AG08395 (cell line): Measurements from ENCODE around the gene NPC1L1.
A peak's percentile ranks its signal among the peaks of the same experiment; 100 is the strongest.
"Not testable (repeated sequence)": the region's sequence is repeated elsewhere in the genome, so short reads cannot be mapped to it uniquely, and the experiment has no call there.

Source experiments
- DNase-seq: peaks from one replicate; pipeline ENCODE4 v3.0.0; 2012; ENCODE audit warnings: mixed read lengths, low spot score

Gene NPC1L1

DNA sequence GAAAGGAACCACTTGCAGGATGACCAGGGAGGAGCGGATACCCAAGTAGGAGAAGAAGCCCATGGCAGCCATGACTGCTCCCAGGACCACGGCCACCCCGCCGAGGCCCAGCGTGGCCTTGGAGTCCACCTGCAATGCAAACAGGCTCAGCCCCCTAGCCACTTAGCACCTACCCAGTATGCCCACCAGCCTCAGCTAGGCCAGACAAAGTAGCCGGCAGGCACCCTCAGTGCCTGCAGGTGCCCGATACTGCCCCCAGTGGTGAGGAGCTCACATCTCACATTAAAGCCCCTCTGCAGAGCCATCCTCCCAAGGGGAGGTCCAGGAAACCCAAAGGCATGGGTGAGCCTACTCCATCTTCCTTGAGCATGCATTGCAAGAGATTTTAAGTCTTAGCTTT, 6.6 kb downstream of the NPC1L1 start:
- DNase-seq, result peak; percentile 63

DNA sequence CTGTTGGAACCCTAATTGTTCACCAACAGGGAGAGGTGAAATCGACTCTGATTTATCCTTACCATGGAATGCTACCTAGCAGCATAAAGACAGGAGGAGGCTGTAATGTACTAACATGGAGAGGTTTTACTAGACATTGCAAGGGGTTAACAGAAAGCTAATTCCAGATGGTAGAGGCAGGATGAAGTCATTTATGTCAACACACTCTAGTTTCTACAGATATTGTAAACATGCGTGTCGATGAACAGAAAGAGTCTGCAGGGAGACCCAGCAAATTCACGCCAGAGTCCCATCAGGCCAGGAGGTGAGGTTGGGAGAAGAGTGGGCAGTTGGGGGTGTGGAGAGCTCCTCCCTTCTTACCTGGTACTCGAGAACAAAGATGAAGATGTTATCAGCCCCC, 7.0 kb downstream of the NPC1L1 start:
- DNase-seq, result no peak

DNA sequence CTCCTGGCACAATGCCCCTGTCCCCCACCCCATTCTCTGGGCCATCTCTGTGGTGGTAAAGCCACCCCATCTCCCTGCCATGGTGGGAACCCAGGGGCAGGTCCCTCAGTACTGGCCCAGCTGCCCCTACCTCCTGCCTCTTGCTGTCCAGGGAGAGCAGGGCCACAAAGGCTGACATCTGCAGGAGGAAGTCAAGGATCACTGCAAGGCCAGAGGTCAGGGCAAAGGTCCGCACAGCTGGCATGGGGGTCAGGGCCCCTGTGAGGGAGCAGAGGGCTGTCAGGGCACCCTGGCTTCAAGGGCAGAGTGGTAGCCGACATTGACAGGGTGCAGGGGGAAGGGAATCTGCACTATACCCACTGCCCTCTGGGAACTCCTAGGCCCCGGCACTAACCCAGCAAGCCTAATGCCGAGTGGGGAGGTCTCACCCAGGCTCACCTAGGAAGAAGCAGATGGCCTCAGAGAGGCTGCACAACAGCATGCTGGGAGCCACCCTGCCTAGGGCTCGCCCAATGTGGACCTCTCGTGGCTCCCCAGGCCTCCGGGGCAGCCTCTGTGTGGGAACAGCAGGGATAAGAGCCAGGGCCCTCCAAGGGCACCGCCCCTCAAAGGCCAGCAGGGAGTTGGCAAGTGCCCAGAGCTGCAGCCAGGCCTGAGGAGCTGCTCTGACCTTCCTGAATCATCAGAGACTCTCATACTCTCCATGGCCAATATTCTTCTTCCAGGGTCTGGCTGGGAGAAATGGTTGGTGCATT, 7.7 kb downstream of the NPC1L1 start:
- DNase-seq, result peak; percentile 25

DNA sequence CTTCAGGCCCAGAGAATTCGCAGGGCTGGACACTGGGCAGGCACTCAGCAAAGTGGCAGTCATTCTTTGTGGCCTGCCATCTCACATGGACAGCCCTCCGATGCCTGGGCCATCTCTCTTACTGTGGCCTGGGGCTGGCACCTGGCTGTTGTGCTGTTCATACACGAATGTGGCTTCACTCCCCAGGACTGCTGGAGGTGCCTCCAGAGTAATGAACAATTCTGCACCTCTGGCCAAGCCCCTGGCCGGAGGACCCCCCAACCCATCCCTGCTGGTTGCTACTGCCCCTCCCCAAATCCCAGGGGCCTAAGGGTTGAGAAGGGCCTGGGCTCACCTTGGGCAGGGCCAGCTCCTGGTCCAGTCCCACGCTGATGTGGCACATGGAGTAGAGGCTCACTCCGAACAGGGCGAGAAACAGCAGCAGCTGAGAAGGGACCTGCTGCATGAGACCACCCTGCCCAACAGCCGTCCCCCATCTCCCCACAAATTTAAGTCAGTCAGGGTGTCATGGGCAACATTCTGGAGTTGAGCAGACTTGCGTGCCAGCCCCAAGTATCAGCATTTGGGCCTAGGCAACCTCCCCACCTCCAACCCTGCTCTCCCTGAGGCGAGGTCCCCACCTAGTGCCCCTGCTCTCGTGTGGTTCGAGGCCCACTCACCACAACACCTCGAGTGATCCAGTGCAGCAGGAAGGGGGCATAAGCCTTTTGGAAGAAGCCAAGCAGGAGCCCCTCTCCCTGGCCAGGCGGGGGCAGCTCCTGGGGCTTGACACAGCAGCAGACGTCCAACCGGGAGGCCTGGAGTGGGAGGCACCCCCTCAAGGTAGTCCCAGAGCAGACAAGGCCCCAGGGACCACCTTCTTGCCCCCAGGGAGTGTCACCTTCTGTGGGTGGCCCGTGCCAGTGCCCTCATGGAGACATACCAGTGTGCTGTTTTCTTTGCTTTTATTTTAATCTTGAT, 9.4 kb downstream of the NPC1L1 start:
- DNase-seq, result no peak

DNA sequence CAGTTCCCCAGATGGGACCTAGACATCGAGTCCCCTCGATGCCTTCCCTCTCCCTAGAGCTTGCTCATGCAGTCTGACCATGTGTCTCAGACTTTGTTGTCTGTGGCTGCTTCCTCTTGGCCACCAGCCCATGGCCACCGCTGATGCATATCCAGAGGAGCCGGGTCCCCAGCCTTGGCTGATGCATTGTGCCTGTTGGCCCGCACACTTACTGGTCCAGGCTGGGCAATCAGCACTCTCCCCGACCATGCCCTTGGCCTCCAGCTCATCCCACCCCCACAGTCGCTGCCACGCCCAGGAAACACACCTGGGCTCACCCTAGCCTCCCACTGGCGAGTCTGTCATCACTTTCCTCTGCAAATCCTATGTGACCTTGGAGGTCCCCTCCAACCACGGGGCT, 10.1 kb downstream of the NPC1L1 start:
- DNase-seq, result no peak

DNA sequence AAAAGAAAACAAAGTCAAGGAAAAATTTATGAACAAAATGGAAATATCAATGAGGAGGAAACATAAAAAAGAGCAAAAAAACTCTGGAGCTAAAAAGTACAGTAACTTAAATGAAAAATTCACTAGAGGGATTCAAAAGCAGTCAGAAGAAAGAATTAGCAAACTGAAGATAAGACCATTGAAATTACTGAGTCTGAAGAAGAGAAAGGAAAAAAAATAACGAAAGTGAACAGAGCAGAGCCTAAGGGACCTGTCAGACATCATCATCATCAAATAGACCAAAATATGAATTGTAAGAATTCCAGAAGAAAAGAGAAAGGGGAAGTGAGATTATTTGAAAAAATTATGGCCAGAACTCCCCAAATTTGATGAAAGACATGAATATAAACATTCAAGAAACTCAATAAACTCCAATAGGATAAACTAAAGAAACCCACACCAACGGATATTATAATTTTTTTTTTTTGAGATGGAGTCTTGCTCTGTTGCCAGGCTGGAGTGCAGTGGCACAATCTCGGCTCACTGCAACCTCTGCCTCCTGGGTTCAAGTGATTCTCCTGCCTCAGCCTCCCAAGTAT, 16.2 kb downstream of the NPC1L1 start:
- no peak for DNase-seq

DNA sequence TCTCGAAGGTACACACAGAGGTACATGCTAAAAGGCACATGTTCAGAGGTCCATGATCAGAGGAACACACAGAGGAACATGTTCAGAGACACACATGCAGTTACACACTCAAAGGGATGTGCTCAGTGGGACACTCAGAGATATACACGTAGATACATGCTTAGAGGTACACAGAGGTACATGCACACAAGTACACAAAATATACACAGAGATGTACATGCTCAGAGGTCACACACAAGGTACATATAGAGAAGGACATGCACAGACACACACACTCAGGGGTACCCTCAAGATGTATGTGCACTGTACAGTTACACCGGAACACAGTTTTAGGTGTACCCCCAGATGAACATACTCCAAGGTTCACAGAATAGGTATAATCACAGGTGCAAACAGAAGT, 18.8 kb downstream of the NPC1L1 start:
- no peak for DNase-seq

DNA sequence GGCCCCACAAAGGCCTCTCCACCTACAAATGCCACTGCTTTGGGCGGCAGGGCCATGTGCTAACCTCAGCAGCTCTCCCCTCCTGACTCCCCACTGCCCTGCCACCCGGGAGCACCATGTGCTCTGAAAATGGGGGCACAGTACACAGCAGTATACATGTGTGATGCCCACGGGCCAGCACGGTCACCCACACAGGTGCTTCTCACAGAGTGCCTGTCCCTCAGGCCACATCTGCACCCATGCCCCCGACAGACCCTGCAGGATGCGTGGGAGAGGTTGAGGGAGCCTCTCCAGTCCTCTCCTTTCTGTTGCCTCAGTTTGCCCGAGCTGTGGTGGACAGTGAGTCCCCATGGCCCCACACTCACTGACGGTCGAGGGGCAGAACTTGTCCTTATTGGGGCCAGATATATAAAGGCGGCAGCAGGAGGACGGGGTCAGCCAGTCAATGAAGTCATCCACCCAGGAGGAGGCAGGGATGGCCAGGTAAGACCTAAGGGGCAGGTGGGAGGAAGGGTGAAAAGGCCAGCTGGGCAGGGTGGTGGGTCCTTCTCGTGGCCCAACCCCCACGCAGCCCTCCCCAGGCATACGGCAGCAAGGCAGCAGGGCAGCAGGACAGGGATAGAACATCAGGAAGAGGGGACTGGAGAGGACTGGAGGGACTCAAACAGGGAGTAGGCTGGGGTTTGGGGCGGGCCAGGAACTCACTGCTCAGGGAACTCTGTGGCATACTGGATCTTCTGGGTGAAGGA, 19.6 kb downstream of the NPC1L1 start:
- no peak for DNase-seq

DNA sequence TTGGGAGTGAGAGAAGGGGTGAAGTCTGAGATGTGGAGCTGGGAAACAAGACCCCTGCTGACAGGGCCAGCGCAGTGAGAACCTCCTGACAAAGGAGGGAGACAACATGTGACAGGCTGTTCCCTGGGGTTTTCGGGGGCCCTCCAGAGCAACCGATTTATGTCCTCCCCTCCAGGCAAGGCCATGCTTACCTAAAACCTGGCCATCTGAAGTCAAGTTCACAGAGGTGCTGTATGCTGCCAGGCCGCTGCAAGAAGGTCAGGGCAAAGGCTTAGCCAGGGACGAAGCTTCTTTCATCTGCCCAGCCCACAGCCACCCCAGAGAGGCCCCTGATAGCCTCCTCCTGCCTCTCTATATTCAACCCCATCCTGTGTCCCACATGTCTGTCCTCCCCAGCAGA, 20.6 kb downstream of the NPC1L1 start:
- no peak for DNase-seq

DNA sequence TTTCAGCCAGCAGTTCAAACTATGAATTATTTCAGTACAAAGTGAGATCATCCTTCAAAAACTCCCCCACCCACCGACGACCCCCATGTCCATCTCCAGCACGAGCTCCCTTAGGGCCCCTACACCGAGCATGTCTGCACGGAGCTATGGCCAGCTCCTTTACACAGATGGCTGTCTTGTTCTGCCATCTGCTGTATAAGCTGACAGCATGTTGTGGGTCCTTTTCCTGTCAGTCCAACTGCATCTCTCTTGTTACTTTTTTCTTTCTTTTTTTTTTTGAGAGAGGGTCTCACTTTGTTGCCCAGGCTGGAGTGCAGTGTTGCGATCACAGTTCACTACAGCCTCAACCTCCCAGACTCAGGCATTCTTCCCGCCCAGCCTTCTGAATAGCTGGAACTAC, 21.6 kb downstream of the NPC1L1 start:
- no peak for DNase-seq

DNA sequence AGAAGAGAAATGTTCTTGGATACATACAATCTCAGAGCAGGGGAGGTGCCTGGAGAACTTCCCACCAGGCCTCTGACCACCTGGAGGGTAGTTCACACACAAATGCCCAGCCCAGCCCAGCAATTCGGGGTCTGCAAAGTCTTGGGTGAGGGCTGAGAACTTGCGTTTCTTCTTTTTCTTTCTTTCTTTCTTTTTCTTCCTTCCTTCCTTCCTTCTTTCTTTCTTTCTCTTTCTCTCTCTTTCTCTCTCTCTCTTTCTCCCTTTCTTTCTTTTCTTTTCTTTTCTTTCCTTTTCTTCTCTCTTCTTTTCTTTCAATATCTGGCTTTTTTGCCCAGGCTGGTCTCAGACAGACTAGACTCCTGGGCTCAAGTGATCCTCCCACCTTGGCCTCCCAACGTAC, 22.4 kb downstream of the NPC1L1 start:
- no peak for DNase-seq

DNA sequence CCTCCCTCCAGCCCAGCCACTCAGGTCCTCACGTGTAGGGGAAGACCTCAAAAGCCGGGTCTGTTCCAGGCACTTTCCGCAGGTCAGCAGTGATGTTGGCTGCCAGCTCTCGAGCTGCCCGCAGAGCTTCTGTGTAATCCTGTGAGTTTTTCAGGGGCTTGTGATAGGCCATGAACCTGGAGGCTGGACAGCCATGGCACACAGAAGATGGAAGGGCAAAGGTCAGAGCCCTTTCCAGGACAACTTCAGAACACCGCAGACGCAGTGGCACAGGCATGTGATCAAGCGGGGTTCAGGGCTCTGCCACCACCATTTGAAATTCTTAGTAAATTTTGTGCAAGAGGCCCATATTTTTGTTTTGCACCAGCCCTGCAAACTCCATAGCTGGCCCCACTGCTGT, 24.0 kb downstream of the NPC1L1 start:
- no peak for DNase-seq

DNA sequence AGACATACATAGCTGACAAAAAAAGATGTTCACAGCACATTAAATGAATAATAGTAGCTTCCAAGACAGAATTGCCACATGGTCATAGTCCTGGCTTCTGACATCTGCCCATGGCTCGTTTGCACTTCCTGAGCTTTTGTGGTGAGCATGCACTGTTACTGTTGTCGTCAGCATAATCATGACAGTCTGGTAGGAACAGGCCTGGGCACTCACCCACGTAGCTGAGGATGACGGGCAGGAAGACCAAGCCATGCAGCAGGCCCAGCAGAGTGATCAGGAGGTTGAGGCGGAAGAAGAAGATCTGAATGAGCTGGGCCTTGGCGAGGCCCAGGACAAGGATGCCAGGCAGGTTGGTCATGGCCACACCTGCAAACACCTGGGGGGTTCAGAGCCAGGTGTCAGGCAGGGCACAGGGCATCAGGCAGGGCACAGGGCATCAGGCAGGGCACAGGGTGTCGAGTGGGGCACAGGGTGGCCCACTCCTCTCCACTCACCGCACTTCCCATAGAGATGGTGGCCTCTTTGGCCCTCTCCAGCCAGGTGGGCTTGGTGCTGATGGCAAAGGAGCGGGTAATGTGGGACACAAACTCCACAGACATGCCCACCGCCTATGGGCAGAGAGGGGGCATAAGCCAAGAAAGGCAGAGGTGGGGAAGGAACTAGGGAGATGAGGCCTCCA, 25.4 kb downstream of the NPC1L1 start:
- DNase-seq, result no peak

DNA sequence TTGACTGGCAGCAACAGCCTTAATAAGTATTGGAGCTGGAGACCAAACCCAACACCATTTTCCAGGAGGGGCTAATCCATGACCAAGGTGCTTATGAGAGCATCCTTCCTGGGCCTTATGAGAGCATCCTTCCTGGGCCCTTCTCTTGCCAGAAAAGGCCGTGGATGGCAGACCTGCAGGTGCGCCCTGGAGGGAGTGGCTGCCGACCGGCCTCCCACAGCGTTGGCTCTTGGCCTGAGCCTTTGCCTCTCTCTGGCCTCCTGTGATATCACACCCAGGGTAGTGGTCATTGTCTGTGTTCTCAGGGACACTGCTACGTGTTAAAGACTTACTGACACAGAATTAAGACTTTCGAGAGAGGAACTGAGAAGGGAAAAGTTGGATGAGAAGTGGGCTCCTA, 28.4 kb downstream of the NPC1L1 start:
- no peak for DNase-seq

DNA sequence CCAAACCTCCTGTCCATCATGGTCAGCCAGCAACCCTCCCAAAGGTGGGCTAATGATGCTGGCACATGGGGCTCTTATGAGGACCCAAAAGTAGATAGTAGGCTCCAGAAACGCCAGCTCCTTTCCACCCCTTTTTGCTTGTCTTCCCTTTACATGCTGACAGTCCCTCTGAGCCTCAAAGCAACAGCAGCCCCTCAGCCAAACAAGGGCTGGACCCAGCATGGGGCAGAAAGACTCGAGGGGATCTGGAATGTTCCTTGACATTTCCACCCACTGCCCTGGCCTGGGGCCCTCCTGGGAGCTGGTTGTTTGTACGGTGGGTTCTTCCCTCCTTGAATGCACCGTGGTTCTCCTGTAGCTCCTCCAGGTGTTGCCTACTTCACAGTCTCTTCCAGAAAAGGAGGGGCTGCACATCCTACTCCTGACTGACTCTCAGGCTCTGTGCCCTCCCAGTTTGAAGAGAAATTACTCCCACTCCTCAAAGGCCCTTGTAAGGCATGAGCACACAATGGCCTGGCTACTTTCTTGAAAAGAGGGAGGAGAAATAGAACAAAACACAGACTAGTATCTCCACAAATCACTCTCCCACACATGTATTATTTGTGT, 29.2 kb downstream of the NPC1L1 start:
- no peak for DNase-seq

DNA sequence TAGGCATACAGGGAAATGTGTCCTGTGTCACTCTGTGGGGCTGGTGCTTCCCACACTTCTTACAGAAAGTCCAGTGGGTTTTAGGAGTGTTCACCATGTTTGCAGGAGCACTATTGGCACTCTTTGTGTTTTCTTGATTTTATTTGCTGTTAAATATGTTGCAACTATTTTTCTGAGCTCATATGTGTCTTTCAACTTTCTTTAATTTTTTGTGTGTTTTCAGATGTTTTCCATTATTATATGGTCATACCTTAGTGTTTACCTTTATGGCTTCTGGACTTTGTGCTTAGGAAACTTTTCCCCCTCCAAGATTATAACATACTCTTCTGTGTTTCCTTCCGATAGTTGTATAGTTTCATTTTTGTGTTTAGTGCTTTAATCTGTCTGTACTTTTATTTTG, 29.9 kb downstream of the NPC1L1 start:
- DNase-seq, result no peak

DNA sequence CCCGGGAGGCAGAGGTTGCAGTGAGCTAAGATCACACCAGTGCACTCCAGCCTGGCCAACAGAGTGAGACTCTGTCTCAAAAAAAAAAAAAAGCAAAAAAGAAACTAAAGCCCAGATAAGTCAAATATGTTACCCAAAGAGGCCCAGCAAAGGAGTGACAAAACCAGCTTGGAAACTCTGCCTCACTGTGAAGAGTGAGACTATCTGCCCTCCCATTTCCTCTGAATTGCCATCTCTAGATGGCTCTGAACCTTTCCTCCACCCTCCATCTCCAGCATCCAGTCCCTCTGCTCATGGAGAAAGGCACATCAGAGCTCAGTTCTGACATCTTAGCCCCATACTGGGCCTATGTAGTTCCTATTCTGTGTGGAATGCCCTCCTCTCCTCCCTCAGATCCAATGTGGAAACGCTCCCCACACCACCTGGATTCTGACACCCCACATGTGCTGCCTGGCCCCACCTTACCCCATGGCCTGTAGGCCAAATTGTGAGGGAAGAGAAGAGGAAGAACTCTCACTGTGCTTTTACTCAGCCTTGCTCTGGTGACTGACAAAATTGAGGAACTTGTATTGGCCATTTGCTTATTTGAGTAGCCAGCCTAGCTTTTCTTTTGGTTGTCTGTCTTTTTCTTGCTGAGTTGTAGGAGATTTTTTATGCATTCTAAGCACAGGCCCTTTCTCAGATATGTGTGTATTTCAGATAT, 32.7 kb downstream of the NPC1L1 start:
- no peak for DNase-seq

DNA sequence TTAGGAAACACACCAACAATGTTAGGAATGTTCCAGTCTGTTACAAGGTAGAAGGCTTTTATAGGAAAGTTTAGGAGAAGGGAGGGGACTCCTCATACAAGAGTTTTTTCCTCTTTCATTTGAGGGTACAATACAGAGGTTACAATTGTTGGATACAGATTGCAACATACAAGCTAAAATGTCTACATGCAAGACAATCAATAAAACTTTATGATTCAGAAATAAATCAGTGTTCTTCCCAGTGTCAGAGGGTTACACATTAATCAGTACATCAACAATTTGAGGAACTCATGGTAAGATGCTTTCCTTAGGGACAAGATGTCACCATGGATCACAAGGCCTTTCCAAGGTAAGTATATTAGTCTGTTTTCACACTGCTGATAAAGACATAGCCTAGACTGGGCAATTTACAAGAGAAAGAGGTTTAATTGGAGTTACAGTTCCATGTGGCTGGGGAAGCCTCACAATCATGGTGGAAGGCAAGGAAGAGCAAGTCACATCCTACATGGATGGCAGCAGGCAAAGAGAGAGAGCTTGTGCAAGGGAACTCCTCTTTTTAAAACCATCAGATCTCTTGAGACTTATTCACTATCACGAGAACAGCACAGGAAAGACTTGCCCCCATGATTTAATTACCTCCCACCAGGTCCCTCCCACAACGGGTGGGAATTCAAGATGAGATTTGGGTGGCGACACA, 34.4 kb downstream of the NPC1L1 start:
- not testable (repeated sequence) for DNase-seq

DNA sequence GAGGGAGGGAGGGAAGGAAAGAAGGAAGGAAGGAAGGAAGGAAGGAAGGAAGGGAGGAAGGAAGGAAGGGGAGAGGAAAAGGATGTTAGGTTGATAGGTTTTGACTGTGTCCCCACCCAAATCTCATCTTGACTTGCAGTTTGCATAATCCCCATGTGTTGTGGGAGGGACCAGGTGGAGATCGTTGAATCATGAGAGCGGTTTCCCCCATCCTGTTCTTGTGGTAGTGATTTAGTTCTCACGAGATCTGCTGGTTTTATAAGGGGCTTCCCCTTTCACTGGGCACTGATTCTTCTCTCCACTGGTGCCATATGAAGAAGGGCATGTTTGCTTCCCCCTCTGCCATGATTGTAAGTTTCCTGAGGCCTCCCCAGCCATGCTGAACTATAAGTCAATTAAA, 35.5 kb downstream of the NPC1L1 start:
- DNase-seq, result no peak
